Iris pigment epithelial cell (primary cell): Measurements from ENCODE around the gene DMTF1.
"Not testable (repeated sequence)": the region's sequence is repeated elsewhere in the genome, so short reads cannot be mapped to it uniquely, and the experiment has no call there.

ENCODE experiments used
- DNase-seq: peaks from one replicate; pipeline ENCODE4 v3.0.0-alpha.2; 2011; ENCODE audit warnings: low read depth

The DMTF1 gene

DNA sequence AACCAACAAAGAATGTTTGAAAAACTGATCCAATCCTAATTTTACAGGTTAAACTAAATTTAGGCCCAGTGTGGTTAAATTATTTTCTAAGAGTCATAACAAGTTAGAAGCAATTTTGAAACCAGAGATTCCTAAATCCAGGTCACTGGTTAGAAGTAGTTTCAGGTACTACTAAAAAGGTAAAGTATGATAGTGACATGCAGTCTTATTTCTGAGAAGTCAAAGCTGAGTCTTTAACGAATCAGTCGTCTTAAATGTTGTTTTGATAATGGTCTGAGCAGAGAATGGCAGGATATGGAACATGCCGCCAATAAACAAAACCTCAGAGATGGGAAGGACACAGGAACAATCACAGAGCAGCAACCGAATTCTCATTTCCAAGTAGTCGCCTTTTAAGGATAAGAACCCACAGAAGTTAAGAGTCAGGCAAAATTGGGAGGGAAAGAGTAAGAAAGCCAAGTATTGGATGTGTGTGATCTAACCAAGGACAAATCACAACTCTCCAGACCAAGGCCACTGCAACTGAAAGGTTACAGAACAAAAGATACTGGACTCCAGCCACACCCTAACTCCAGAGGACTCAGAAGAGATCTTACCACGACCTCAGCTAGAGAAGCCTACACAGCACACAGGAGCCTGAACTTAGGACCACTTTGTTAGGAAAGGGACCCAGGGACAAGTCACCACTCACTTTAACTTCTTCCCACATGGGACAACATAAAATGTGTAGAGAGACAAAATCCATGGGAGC is 47.6 kb downstream of the DMTF1 start:
- DNase-seq = no peak

DNA sequence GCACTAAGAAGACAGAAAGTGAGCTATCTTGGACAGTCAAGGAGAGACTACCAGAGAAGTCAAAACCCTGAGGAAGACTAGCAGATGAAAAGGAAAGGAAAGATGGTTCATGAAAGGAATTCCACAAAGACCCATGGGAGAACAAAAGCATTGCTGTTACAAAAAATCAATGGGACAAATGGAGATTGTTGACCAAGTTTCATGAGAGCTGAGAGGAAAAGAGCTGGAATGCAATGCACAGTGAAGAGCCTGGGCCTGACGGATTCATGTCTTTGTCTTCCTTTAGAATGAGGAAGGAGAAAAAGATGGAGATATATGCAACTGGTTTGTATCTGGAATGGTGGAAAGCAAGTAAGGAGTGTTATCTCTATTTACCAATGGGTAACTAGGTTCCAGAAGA is 50.0 kb downstream of the DMTF1 start:
- DNase-seq = no peak

DNA sequence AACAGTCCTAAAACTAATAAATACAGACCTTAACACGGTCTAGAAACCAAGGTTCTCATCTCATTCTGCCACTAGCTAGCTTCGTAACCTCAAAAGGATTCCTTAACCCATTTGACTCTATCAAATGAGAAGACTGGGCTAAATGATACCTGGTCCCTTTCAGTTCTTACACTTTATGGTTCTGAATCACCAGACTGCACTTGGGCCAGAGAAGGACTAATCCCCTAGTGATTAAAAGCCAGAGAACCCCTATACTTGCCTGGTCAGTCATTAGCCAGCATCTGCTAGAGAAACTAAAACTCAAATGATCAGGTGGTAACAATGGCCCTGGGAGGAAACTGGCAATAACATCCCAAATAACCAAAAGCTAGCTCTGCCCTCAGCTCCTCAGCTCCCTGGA is 50.5 kb downstream of the DMTF1 start:
- DNase-seq = no peak

DNA sequence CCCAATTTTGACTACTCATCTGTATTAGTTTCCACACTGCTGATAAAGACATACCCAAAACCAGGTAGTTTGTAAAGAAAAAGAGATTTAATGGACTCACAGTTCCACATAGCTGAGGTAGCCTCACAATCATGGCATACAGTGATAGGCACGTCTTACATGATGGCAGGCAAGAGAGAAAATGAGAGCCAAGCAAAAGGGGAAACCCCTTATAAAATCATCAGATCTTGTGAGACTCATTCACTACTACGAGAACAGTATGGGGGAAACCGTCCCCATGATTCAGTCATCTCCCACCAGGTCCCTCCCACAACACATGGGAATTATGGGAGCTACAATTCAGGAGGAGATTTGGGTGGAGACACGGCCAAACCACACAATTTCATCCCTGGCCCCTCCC is 51.7 kb downstream of the DMTF1 start:
- not testable (repeated sequence) for DNase-seq

DNA sequence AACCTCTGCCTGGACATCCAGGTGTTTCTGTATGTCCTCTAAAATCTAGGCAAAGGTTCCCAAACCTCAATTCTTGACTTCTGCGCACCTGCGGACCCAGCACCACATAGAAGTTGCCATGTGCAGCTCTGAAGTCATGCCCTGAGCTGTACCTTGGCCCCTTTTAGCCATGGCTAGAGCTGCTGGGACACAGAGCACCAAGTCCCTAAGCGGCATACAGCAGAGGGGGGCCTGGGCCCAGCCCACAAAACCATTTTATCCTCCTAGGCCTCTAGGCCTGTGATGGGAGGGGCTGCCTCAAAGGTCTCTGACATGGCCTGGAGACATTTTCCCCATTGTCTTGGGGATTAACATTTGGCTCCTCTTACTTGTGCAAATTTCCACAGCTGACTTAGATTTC is 52.7 kb downstream of the DMTF1 start:
- no peak for DNase-seq

DNA sequence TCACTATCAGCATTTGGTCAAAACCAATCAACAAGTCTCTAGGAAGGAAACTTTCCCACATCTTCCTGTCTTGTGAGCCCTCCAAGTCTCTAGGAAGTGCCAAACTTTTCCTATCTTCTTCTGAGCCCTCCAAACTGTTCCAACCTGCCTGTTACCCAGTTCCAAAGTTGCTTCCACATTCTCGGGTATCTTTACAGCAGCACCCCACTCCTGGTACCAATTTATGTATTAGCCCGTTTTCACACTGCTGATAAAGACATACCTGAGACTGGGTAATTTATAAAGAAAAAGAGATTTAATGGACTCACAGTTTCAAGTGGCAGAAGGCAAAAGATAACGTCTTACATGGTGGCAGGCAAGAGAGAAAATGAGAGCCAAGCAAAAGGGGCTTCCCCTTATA is 53.4 kb downstream of the DMTF1 start:
- DNase-seq = not testable (repeated sequence)

DNA sequence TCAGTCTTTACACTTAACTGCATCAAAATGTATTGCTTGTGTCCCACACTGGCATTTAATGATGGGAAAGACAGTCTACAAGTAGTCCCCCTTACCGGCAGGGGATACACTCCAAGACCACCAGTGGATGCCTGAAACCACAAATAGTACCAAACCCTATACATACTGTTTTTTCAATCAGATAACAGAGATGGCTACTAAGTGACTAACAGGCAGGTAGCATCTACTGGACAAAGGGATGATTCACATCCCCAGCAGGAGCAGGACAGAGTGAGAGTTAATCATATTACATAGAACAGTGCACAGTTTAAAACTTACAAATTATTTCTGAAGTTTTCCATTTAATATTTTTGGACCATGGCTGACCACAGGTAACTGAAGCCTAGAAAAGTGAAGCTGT is 54.1 kb downstream of the DMTF1 start:
- peak; percentile 46 for DNase-seq

DNA sequence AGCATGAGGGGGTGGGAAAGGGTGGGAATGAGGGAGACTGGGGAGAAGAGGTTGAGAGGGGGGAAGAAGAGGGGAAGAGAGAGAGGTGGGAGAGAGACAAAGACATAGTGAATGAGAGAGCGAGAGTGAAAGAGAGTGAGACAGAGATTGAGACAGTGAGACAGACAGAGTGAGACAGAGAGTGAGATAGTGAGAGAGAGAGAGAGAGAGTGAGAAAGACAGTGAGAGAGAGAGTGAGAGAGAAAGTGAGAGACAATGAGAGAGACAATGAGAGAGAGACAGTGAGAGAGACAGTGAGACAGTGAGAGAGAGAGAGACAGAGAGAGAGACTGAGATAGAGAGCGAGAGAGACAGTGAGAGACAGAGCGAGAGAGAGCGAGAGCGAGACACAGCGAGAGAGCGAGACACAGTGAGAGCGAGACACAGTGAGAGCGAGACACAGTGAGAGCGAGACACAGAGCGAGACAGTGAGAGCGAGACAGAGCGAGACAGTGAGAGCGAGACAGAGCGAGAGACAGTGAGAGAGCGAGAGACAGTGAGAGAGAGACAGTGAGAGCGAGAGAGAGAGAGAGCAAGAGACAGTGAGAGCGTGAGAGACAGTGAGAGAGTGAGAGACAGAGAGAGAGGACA is 57.2 kb downstream of the DMTF1 start:
- no peak for DNase-seq

DNA sequence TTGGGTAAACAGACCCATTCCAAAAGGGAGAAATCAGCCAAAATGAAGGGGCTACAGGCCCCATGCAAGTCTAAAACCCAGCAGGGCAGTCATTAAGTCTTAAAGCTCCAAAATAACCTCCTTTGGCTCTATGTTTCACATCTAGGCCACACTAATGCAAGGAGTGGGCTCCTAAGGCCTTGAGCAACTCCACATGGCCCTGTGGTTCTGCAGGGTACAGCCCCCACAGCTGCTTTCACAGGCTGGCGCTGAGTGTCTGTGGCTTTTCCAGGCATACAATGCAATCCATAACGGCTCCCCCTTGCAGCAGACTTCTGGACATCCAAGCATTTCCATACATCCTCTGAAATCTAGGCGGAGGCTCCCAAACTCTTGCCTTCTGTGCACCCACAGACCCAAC is 58.3 kb downstream of the DMTF1 start:
- DNase-seq = no peak

DNA sequence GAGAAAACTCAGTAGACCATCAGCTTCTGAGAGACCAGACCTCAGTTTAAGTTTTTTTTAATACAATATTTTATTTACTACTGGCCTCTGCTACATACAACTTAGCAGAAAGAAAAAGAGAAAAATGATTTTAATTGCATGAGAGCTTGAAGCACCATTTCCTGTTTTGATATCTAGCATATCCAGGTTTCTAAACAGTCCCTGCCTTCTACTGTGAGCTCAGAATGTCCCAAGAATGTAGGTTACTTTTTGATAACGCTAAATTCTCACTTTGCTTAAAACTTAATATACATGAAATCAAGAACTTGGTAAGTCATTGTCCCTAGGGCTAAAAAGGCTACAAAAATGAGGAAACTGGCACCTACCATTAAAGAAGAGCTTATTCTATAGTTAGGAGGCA is 60.2 kb downstream of the DMTF1 start:
- DNase-seq = no peak

DNA sequence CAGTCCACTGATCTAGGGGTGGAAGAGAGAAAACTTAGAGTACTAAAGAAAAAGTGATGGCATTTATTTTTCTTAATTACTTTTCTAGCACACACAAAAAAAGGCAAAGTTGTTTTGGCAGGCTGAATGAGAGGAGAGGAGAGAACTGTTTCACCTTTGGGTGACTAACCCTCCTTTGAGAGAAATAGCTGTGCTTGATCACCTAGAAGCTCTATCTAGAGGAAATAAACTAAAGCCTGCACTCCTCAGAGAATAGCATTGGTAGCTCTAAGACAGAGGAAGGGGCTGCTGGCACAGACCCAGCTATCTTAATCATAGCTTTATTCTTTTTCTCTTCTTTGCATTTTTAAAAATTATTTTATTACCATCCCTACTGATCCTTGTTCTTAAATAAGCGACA is 61.0 kb downstream of the DMTF1 start:
- DNase-seq = no peak

DNA sequence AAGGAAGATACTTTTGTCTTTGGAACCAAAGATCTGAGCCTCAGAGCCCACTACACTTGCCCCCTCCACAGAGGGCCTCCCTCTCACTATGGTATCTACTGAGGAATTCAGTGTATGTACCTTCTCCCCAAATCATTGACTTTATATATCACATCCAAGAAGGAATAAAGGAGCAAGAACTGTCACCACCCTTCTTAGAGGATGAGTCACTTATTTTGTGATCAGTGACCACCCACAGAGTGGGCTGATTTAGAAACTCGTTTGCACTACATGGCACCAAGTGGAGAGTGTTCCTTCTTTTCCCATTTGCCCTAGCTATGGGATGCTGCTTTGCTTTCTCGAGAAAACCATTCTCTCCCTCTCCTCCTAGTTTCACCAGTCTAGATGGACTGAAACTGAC is 61.6 kb downstream of the DMTF1 start:
- DNase-seq = no peak

DNA sequence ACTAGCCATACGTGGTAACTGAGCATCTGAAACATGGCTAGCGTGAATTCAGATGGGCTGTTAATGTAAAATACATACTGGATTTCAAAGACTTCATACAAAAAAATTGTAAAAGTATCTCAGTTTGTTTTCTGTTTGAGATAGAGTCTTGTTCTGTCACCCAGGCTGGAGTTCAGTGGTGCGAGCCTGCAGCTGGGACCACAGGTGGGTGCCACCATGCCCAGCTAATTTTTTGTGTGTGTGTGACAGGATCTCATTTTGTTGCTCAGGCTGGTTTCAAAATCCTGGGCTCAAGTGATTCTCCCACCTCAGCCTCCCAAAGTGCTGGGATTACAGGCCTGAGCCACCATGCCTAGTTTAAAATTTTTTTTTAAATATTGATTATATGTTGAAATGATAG is 62.8 kb downstream of the DMTF1 start:
- DNase-seq = no peak

DNA sequence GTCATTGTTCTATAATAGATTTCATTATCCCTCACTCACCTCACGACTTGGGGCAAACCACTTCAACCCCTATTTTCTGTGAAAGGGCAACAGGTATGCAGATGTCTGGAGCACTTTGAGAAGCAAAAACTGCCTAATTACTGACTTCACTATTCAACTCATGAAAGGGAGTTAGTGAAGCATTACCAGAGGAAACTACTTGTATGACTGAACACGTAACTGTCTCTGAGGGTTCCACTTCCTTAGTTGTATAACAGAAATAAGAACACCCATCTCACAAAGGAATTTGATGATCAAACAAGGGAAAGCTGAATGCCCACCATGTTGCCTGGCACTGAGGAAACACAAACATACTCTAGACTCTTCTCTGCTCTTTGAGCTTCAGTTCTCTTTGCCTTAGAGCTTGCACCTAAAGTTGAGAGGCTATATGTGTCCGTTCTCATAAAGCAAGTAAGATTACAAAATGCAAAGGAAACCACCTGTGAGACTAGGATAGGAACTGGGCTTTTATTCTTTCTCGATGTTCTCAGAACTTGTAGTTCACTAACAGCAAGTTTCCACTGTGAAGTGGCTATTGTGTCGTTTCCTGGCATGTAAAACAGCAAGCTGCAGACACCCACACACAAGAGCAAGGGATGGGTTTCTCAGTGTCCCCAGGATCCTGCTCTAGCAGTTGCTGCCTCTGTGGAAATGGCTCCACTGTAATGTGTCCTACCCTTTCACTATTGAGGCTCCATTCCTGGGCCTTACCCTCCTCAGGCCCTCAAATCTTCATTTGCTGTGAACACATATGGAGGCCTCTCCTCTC is 64.7 kb downstream of the DMTF1 start:
- DNase-seq = no peak

DNA sequence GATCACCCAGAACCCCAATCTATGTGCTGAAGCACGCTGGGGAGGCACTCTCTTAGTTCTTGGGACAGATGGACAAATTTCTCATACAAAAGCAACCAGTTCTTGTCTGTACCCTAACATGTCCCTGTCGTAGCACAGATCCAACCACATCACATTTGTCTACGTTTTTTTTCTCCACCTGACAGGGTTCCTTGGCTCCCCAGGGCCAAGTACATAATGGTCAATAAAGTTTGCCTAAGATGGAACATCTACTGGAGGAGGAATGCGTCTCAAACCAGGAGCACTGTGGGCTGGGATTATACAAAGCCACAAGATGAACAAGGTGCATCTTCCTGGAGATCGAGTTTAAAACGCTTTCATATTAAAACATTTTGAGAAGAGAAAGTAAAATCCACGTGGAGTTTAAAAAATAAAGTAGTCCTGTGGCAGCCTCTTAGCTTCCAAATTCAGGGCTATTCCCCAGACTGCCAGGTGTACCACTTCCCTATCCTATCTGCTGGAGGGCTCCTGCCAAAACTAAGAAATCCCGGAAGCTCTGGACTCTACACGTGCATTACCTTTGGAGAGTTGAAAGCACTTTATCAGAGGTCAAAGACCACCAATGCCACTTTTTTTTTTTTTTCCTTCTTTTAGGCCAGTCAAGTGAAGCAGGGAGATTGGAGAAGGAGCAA is 65.9 kb downstream of the DMTF1 start:
- no peak for DNase-seq

DNA sequence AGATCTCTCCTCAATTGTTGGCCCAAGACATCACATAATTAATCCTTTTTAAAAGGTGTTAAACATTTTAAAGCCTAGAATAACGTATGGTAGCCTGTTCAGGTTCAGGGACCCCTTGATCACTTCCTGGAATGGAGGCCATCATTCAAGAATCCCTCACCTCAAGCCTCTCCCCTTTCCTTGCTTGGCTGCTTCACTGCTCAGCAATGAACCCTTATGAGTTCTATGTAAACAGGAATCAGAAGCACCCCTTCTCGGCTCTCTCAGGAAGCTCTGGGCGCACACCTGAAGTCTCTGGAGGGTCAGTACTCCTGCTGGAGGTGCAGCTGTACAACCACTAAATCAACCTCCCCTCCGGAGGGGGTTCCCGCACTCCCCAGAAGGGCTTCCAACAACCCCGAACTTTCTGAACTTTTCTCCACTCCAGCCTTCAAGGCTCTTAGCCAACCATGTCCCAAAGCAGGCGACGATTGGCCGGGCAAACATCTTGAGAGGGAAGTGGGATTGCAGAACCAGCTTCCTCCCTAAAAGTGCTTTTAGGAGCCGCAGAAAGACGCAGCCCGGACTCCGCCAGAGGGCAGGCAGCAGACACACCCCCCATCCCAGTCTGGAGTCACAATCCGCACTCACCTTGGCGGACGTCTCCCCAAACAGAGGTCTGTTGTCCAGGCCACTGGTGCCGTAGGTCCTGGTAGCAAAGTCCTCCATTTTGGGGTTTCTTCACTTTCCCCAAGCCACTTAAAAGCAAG is 66.7 kb downstream of the DMTF1 start:
- DNase-seq = peak; percentile 53

DNA sequence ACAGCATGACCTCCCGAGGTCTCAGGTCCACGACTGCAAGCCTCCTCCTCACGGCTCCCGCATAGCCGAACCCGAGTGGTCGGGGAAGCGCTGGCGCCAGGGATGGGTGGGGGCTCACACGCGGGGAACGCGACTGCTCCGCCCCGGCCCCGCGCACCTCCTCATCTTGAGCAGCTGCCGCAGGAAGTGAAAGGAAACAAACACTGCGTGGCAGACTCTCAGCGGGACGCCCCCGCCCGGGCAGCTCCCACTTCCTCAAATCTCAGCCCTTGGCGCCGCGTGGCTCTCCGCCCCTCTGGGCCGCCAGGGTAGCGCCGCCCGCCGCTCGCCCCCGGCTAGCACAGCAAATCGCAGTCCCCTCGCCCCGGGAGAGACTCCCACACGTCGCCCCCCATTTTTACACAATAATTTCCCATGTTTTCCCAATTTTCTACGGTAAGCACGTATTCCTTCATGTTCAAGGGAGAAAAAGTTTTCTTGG is 67.3 kb downstream of the DMTF1 start, which contains the start of gene TMEM243:
TMEM243 (minus strand) TSS at position 188 of the 481 bp plus-strand sequence. CDS start 229 bp downstream, outside the sequence.
- DNase-seq = peak; percentile 76

DNA sequence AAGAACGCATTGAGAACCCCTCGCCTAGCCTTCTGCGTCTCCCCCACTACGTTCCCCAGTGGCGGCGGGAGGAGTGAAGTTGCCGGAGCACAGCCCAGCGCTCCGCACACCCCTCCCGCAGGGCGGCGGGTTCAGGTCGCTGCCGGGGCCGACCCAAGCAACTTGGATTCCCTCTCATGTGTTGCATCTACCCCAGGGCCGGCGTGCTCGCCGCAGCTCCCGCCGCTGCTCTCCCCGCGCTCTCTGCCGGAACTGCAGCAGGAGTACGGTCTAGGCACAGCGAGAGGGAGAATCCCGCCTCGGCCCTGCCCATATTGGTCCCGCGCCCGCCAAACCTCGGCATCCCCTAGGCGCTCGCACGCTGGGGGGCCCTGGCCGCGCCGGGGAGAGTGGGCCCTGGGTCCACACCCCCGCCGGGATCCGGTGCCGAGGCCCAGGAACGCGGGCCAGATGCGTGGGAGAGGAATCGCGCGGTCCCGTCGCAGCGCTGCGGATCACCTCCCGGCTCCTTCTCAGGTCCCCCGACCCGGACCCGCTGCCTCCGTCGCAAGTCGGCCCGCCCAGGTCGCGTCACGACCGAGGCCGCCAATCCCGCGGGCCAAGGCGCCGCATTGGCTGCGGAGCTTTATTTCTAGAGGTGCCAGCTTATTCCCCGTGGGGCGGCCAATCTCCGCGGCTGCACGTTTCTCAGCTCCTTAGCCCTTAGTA is 67.9 kb downstream of the DMTF1 start:
- peak; percentile 83 for DNase-seq

DNA sequence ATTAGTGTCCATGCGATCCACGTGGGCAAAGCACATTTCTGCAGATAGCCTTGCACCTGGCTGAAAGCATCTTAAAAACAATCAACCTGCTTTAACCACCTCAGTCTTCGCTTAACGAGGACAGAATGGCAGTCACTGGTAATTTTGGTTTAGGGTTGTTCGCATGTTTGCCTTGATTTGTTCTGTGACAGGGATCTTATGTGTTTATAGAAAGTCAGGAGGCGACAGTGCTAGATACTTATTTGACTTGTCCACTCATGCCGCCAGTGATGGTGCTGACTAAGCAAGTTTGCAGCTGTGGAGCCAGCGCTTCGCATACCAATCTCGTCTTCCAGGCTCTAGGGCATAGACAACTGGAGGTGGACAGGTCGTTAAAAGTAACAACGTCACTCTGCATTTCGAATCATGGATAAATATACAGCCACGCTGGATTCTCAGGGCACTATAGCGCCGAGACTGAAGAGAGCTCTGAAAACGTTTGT is 68.5 kb downstream of the DMTF1 start:
- peak; percentile 22 for DNase-seq

DNA sequence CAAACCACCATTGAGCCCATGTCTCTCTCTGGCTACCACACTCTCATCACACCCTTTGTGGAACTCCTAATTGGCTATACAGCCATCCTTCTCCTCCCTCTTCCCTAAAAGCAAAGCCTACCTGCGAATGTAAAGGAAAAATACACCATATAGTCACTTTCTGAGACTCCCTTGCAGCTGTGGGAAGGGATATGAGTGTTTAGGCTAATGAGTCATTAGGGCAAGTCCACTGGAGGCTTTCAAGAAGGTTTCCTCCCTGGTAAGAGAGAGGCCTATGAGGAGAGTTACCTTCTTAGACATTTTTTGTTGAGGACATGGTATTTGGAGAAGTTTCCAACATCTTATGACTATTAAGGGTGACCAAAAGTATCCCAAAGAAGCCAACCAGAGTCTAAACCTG is 71.4 kb downstream of the DMTF1 start:
- DNase-seq = no peak

DNA sequence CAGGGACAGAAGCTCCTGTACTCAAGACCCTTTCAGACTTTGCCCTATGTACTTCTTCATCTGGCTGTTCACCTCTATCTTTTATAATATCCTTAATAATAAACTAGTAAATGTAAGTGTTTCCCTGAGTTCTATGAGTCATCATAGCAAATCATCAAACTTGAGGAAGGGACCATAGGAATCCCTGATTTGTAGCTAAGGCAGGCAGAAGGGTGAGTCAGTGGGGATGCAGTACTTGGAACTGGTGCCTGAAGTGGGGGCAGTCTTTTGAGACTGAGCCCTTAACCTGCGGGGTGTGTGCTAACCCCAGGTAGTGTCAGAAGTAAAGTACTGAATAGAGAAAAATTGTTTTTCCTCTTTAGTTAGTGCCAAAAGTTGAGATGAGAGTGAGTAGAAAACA is 73.4 kb downstream of the DMTF1 start:
- peak; percentile 60 for DNase-seq
